ENCODE results near the gene GM2A. TPM values are rescaled to one million over a fixed set of nuclear protein-coding genes. Genes with fewer than 3 reads are reported as not detected.

The GM2A gene
- total and polyA plus RNA-seq, 9 of the 15 experiments (the other 6 are each of a cell fraction or from before 2014, with no cell fraction given): 5.8 to 36.0 (median 10.0) TPM

DNA sequence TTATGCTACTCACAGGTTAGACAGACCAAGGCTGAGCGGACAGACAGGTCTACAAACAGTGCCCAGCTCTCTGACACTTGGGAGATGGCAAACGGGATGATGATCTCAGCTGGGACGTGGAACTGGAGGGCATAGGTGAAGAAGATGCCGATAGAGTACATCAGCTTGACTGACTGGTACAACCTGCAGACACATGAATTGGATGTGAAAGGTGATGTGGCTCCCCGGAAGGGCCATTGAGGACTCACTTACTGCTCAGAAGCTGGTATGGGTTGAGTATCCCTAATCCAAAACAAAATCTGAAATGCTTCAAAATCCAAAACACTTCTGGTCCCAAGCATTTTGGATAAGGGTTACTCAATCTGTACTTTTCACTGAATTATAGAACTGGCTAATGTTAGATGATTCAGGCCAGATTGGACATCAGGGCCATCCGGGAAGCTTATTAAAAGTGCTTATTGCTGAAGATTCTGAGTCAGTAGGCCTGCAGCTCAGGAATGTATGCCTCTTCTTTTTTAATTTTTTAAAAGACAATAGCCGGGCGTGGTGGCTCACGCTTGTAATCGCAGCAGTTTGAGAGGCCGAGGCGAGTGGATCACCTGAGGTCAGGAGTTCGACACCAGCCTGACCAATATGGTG, 28.1 kb downstream of the GM2A start (continued):
- TF ChIP-seq, protein P1, sequence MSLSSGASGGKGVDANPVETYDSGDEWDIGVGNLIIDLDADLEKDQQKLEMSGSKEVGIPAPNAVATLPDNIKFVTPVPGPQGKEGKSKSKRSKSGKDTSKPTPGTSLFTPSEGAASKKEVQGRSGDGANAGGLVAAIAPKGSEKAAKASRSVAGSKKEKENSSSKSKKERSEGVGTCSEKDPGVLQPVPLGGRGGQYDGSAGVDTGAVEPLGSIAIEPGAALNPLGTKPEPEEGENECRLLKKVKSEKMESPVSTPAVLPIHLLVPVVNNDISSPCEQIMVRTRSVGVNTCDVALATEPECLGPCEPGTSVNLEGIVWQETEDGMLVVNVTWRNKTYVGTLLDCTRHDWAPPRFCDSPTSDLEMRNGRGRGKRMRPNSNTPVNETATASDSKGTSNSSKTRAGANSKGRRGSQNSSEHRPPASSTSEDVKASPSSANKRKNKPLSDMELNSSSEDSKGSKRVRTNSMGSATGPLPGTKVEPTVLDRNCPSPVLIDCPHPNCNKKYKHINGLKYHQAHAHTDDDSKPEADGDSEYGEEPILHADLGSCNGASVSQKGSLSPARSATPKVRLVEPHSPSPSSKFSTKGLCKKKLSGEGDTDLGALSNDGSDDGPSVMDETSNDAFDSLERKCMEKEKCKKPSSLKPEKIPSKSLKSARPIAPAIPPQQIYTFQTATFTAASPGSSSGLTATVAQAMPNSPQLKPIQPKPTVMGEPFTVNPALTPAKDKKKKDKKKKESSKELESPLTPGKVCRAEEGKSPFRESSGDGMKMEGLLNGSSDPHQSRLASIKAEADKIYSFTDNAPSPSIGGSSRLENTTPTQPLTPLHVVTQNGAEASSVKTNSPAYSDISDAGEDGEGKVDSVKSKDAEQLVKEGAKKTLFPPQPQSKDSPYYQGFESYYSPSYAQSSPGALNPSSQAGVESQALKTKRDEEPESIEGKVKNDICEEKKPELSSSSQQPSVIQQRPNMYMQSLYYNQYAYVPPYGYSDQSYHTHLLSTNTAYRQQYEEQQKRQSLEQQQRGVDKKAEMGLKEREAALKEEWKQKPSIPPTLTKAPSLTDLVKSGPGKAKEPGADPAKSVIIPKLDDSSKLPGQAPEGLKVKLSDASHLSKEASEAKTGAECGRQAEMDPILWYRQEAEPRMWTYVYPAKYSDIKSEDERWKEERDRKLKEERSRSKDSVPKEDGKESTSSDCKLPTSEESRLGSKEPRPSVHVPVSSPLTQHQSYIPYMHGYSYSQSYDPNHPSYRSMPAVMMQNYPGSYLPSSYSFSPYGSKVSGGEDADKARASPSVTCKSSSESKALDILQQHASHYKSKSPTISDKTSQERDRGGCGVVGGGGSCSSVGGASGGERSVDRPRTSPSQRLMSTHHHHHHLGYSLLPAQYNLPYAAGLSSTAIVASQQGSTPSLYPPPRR (CRISPR knock-in tag; IDR thresholded peaks at IDR 0.05; ENCODE audit: borderline replicate concordance): no peak

GRCh38 chr5:151283120-151283825, 30.3 kb downstream of the GM2A start:
- 0% methylated on average over 4 of the region's 4 CpGs for WGBS (ENCODE audit: insufficient coverage, low coverage, missing lambda C conversion rate)
- Histone ChIP-seq H3K4me2 (ENCODE audit: insufficient read depth, low read length) (no peak overlapping the region), H3K9ac (ENCODE audit: insufficient read depth in 1 of 2, low read depth in 2 of 2, low read length in 2 of 2) (no peak overlapping the region), H3K27me3 (ENCODE audit: control insufficient read depth in 2 of 2, insufficient read depth in 2 of 2, low read length in 2 of 2) (peaks cover 3 to 30% of the 10 kb centered on the region in 2 experiments; a peak in 4 of 5 replicates), H2AFZ (ENCODE audit: low read depth, low read length) (no peak overlapping the region), H4K20me1 (replicated peaks; ENCODE audit: control insufficient read depth, insufficient read depth, low read length) (no peaks in the 10 kb centered on the region), H3K4me1 (replicated peaks in 1 of 2; ENCODE audit: control insufficient read depth in 2 of 2, insufficient read depth in 2 of 2, low read length in 2 of 2) (no peaks in the 10 kb centered on the region), H3K79me2 (ENCODE audit: control insufficient read depth, insufficient read depth, low read length) (no peaks in the 10 kb centered on the region), H3K9me1 (ENCODE audit: control insufficient read depth, insufficient read depth, low read length) (no peaks in the 10 kb centered on the region), H3K9me3 (replicated peaks; ENCODE audit: control insufficient read depth, insufficient read depth, low read depth, low read length) (no peaks in the 10 kb centered on the region), H3K36me3 (ENCODE audit: control insufficient read depth, insufficient read depth, low read length) (no peaks in the 10 kb centered on the region), H3K27ac (ENCODE audit: extremely low read depth, low read depth, low read length) (no peak overlapping the region), H3K4me3 (no peak overlapping the region)
- ChIA-PET CTCF (ENCODE audit: low intra/inter-chr PET ratio) (no interaction called here), POLR2A (interaction anchor here (0.6 kb wide), 1 partner anchor 62 kb away, joined by 3 read pairs; no protein-coding TSS in a partner anchor)
- no TSS peak for BruUV-seq (replicated peaks)
- in situ Hi-C loops (cut with MboI) (no loop called here), intact Hi-C loops (cut with micrococcal nuclease) (no loop called here)
- ATAC-seq: no peak
- no peak for DNase-seq (ENCODE audit: extremely low read depth in 1 of 4, low spot score in 3 of 4)
- FAIRE-seq: no peak
- TF ChIP-seq SNRNP70 (optimal IDR thresholded peaks at IDR 0.05; ENCODE audit: low read depth, low read length): no peak
- TF ChIP-seq CREB5 (CRISPR knock-in tag; IDR thresholded peaks at IDR 0.05): no peak
- no peak for TF ChIP-seq SP2 (IDR thresholded peaks at IDR 0.05; ENCODE audit: extremely low read depth, low read depth, low read length, poor library complexity, severe bottlenecking)
- no peak for TF ChIP-seq DLX4 (CRISPR knock-in tag; IDR thresholded peaks at IDR 0.05)
- TF ChIP-seq ZNF785 (CRISPR knock-in tag; IDR thresholded peaks at IDR 0.05): no peak
- no peak for TF ChIP-seq RHOXF2B (CRISPR knock-in tag; conservative IDR thresholded peaks at IDR 0.05)
- TF ChIP-seq, protein P2, sequence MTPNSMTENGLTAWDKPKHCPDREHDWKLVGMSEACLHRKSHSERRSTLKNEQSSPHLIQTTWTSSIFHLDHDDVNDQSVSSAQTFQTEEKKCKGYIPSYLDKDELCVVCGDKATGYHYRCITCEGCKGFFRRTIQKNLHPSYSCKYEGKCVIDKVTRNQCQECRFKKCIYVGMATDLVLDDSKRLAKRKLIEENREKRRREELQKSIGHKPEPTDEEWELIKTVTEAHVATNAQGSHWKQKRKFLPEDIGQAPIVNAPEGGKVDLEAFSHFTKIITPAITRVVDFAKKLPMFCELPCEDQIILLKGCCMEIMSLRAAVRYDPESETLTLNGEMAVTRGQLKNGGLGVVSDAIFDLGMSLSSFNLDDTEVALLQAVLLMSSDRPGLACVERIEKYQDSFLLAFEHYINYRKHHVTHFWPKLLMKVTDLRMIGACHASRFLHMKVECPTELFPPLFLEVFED (CRISPR knock-in tag; conservative IDR thresholded peaks at IDR 0.05): no peak
- TF ChIP-seq, protein P3, sequence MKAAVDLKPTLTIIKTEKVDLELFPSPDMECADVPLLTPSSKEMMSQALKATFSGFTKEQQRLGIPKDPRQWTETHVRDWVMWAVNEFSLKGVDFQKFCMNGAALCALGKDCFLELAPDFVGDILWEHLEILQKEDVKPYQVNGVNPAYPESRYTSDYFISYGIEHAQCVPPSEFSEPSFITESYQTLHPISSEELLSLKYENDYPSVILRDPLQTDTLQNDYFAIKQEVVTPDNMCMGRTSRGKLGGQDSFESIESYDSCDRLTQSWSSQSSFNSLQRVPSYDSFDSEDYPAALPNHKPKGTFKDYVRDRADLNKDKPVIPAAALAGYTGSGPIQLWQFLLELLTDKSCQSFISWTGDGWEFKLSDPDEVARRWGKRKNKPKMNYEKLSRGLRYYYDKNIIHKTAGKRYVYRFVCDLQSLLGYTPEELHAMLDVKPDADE (conservative IDR thresholded peaks at IDR 0.05; ENCODE audit: control insufficient read depth, low read depth, low read length): no peak
